D721Med (cell line): ENCODE data around the gene HOXA7.

Experiments used
- DNase-seq: peaks from one replicate; pipeline ENCODE4 v3.0.0; 2011; ENCODE audit warnings: low spot score; ENCODE audit not compliant: insufficient read length
- FAIRE-seq: peaks from 2 replicates; lab custom pipeline; 2011; peaks lifted over from hg19 to GRCh38; lab: Jason Lieb, UNC
- CTCF ChIP-seq: IDR thresholded peaks from 2 replicates; pipeline ENCODE4 v1.5.1; 2012; ENCODE audit warnings: mild to moderate bottlenecking, control low read depth; ENCODE audit not compliant: insufficient read depth; ENCODE audit errors: missing control alignments

HOXA7 gene

GRCh38 chr7:27165996-27166530 is 9.6 kb upstream of the HOXA7 start:
- FAIRE-seq (no peak), DNase-seq (no peak)
- TF ChIP-seq CTCF: no peak

GRCh38 chr7:27165089-27165995 is 8.9 kb upstream of the HOXA7 start, which contains the start of gene HOXA9:
TSS of gene HOXA9 (minus strand) at chr7:27165537. CDS start at chr7:27165457, 80 bp downstream.
- FAIRE-seq (no peak), DNase-seq (no peak)

GRCh38 chr7:27164367-27165088 is 8.1 kb upstream of the HOXA7 start:
- DNase-seq (no peak), FAIRE-seq (no peak)
- TF ChIP-seq CTCF: no peak

More at GRCh38 chr7:27165089-27165995, 8.9 kb upstream of the HOXA7 start, which contains the start of gene HOXA9:
- no peak for TF ChIP-seq CTCF

GRCh38 chr7:27164045-27164366 is 7.5 kb upstream of the HOXA7 start:
- no peak for TF ChIP-seq CTCF
- DNase-seq: no peak
- no peak for FAIRE-seq

- no peak for TF ChIP-seq CTCF
- FAIRE-seq (no peak), DNase-seq (no peak)
Measured at GRCh38 chr7:27163288-27164044, 7.0 kb upstream of the HOXA7 start.

GRCh38 chr7:27162561-27163287 is 6.2 kb upstream of the HOXA7 start:
- FAIRE-seq (no peak), DNase-seq (no peak)
- no peak for TF ChIP-seq CTCF
